Heart right ventricle (tissue), 16 donors: ENCODE results near the gene TBCB. TPM values are rescaled to one million over a fixed set of nuclear protein-coding genes. Genes with fewer than 3 reads are reported as not detected.

Experiments used
- ATAC-seq, 8 donors: fragments of 200-7000 bp; cut with Tn5 transposase; one replicate each; pipeline ENCODE4 v1.9.1; 2020; ENCODE audit warnings: mild to moderate bottlenecking in 8 of 8, moderate library complexity in 8 of 8, moderate number of reproducible peaks in 1 of 8
- DNase-seq, 2 donors: peaks; one replicate each; pipeline ENCODE4 v3.0.0-alpha.2; 2020
- H3K27ac ChIP-seq, 10 donors: fragments of 200-600 bp; sonication (generic) in 2 of 10; one replicate each; pipeline versions ENCODE4 v1.5.0 to v1.8.0; 2020 to 2022; ENCODE audit warnings: mild to moderate bottlenecking in 3 of 10
- H3K27me3 ChIP-seq, 7 donors: fragments of 200-600 bp; one replicate each; pipeline ENCODE4 v1.8.0; 2021 to 2022; ENCODE audit warnings: mild to moderate bottlenecking in 2 of 7
- H3K36me3 ChIP-seq, 9 donors: fragments of 200-600 bp; sonication (generic) in 1 of 9; one replicate each; pipeline versions ENCODE4 v1.5.0 to v1.8.0; 2020 to 2022; ENCODE audit warnings: mild to moderate bottlenecking in 2 of 9
- H3K4me1 ChIP-seq, 9 donors: fragments of 200-600 bp; sonication (generic) in 1 of 9; one replicate each; pipeline versions ENCODE4 v1.5.0 to v1.8.0; 2020 to 2022; ENCODE audit warnings: mild to moderate bottlenecking in 4 of 9
- H3K4me3 ChIP-seq, 10 donors: fragments of 200-600 bp; sonication (generic) in 2 of 10; one replicate each; pipeline versions ENCODE4 v1.5.0 to v1.8.0; 2020 to 2022; ENCODE audit warnings: mild to moderate bottlenecking in 7 of 10, moderate library complexity in 2 of 10
- H3K9me3 ChIP-seq, 11 donors: fragments of 200-600 bp in 10 of 11; sonication (generic) in 2 of 11; one replicate each; pipeline versions ENCODE4 v1.5.0 to v1.8.0; 2013 to 2022; ENCODE audit warnings: mild to moderate bottlenecking in 2 of 11, control low read depth in 1 of 11, moderate library complexity in 1 of 11
- CTCF ChIP-seq, 9 donors: fragments of 200-600 bp; sonication (generic) in 2 of 9; IDR thresholded peaks; one replicate each; pipeline versions ENCODE4 v1.5.0 to v1.8.0; 2021 to 2022; ENCODE audit warnings: antibody characterized with exemption in 9 of 9, mild to moderate bottlenecking in 5 of 9, moderate library complexity in 1 of 9
- WGBS, 2 donors: extraction: QIAGEN DNeasy Blood & Tissue Kit; methylation state at CpG; one replicate each; pipeline ENCODE4 v1.1.7; 2013; ENCODE audit warnings: inconsistent platforms in 1 of 2; 5-methylcytosine and 5-hydroxymethylcytosine counted together
- intact Hi-C, 10 donors: fragments of 100-400 bp; cut with DNase I; formaldehyde crosslinking; loops; one replicate each; pipeline versions ENCODE4 v1.11.1 to v1.14.2; 2022
- polyA plus RNA-seq, 2 donors: library from polyadenylated mRNA; stranded (reverse); fragments of 200-250 nt; gene quantifications; one replicate each; pipeline ENCODE4 v1.2.3, GENCODE V29; 2013
- total RNA-seq, 10 donors: library from RNA; stranded (reverse); fragmentation: NEBNext Ultra II Directional in 3 of 10; extraction: Animal tissue kit (Norgen Biotek cat#: 25700) in 3 of 10; gene quantifications; one replicate each; pipeline versions ENCODE4 v1.2.1 to v1.2.4, GENCODE V29; 2021 to 2023
- donor health status: Arrhythmogenic right ventricular cardiomyopathy.
- donor health status: ischemic (EF 13 %, LVEDD 7.1; RV severe dilation, severe dysfunction).
- donor health status: healthy with polysubstance abuse.
- donor health status: DM: no; HTN: yes; CAD: no.
- donor health status: DM: no; HTN: no; CAD: no.
- donor health status: ischemic (EF 25% LVEDD 6.9; RV normal size, moderate dysfunction).
- donor health status: ischemic (EF 25% LVEDD 5.7; RV mildly dilated, moderate dysfunction).
- donor health status: healthy.
- donor health status: DM: yes; HTN: yes; CAD: no.
- donor health status: Ischemic cardiomyopathy.
- donor health status: ischemic (EF 35%, LVEDD 5.7; RV mildly dilated, moderate dysfunction).
- donor health status: nonischemic (EF 11% LVEDD 7.7; RV severe dilation, severe dysfunction).
- donor health status: DM: yes; HTN: yes; CAD: no.
- donor health status: PGD.
- donor health status: ischemic (EF 29% LVEDD 5.4; RV normal size, mild dysfunction).
- donor health status: nonischemic (EF 23%, LVEDD 6.1; RV moderate dilation, normal function).

Gene TBCB
- total and polyA plus RNA-seq, 12 donors = 73.0 to 193 (median 99.2) TPM

GRCh38 chr19:36120092-36120983 lies 5.1 kb downstream of the TBCB start:
- Histone ChIP-seq H3K9me3 (no peaks in the 10 kb centered on the region), H3K27ac (no peak overlapping the region), H3K36me3 (peaks cover 0 to 87% (median 29%) of the 10 kb centered on the region in 9 donors), H3K27me3 (no peaks in the 10 kb centered on the region), H3K4me1 (peaks cover 2 to 19% (median 14%) of the 10 kb centered on the region in 9 donors), H3K4me3 (no peak overlapping the region)
- 92% methylated on average over 26 of the region's 26 CpGs for WGBS, 2 donors
- intact Hi-C loops = loop anchor here in 1 of 10 donors (10.0 kb wide), 1 partner anchor 186 kb away; the partner anchor contains the start of gene LRFN3
- DNase-seq = no peak
- no peak for ATAC-seq
- no peak for TF ChIP-seq CTCF (IDR thresholded peaks at IDR 0.05)

GRCh38 chr19:36120984-36121358 lies 5.7 kb downstream of the TBCB start:
- ATAC-seq (peak in 1 of 8 donors; percentile 12), DNase-seq (no peak)
- Histone ChIP-seq H3K4me1 (peaks cover 2 to 16% (median 10%) of the 10 kb centered on the region in 9 donors), H3K36me3 (peaks cover 0 to 93% (median 36%) of the 10 kb centered on the region in 9 donors), H3K4me3 (no peak overlapping the region), H3K27ac (no peak overlapping the region), H3K9me3 (no peaks in the 10 kb centered on the region), H3K27me3 (no peaks in the 10 kb centered on the region)
- 95% methylated on average over 18 of the region's 18 CpGs for WGBS, 2 donors
- no peak for TF ChIP-seq CTCF (IDR thresholded peaks at IDR 0.05)
- intact Hi-C loops = loop anchor here in 1 of 10 donors (10.0 kb wide), 1 partner anchor 186 kb away; the partner anchor contains the start of gene LRFN3

GRCh38 chr19:36121486-36122124 lies 6.3 kb downstream of the TBCB start:
- H3K4me1 ChIP-seq = peaks cover 0 to 10% (median 4%) of the 10 kb centered on the region in 9 donors
- 88 to 89% methylated on average over 49 of the region's 49 CpGs for WGBS, 2 donors
- H3K27ac ChIP-seq = no peak overlapping the region
- TF ChIP-seq CTCF (IDR thresholded peaks at IDR 0.05) = no peak
- no peaks in the 10 kb centered on the region for H3K27me3 ChIP-seq
- intact Hi-C loops = loop anchor here in 1 of 10 donors (10.0 kb wide), 1 partner anchor 187 kb away; the partner anchor contains the start of gene LRFN3
- H3K4me3 ChIP-seq = no peak overlapping the region
- DNase-seq = no peak
- H3K36me3 ChIP-seq = peaks cover 0 to 92% (median 36%) of the 10 kb centered on the region in 9 donors
- no peaks in the 10 kb centered on the region for H3K9me3 ChIP-seq
- ATAC-seq = peak in 2 of 8 donors; percentile 8 to 14

GRCh38 chr19:36125557-36125956 lies 10.3 kb downstream of the TBCB start:
- Histone ChIP-seq H3K27me3 (no peaks in the 10 kb centered on the region), H3K4me1 (peaks cover 0 to 22% (median 16%) of the 10 kb centered on the region in 9 donors), H3K4me3 (no peak overlapping the region), H3K9me3 (no peaks in the 10 kb centered on the region), H3K27ac (no peak overlapping the region), H3K36me3 (peaks cover 0 to 55% (median 29%) of the 10 kb centered on the region in 9 donors)
- no peak for TF ChIP-seq CTCF (IDR thresholded peaks at IDR 0.05)
- ATAC-seq = no peak
- intact Hi-C loops = loop anchor here in 3 of 10 donors (5.0 to 10.0 kb wide), 3 partner anchors 47 to 367 kb away; partner anchors contain the start of gene LRFN3 (in 1 of the 3)
- no peak for DNase-seq
- 83% methylated on average over 9 of the region's 9 CpGs for WGBS, 2 donors
